GM23338 (cell line): ENCODE results near the gene INTS6.

Experiments used
- CREB1 ChIP-seq: fragments of 250-450 bp; sonication (Bioruptor Pico); IDR thresholded peaks from 2 replicates; pipeline ENCODE4 v1.5.0; 2020; ENCODE audit warnings: low read depth, mild to moderate bottlenecking, moderate library complexity
- EZH2 ChIP-seq: fragments of 200-600 bp; sonication (generic); IDR thresholded peaks from one replicate; pipeline ENCODE4 v1.8.0; 2017; ENCODE audit warnings: antibody characterized with exemption, mild to moderate bottlenecking, low read depth; ENCODE audit not compliant: unreplicated experiment
- EZH2phosphoT487 ChIP-seq: fragments of 200-600 bp; sonication (generic); IDR thresholded peaks from one replicate; pipeline ENCODE4 v1.8.1; 2018; ENCODE audit warnings: antibody characterized with exemption; ENCODE audit not compliant: unreplicated experiment
- JUNB ChIP-seq: IDR thresholded peaks from one replicate; pipeline ENCODE4 v1.6.1; 2016; ENCODE audit warnings: antibody characterized with exemption; ENCODE audit not compliant: unreplicated experiment
- NANOG ChIP-seq: IDR thresholded peaks from 2 replicates; pipeline ENCODE4 v1.6.1; 2016; ENCODE audit warnings: antibody characterized with exemption, borderline replicate concordance
- POLR2AphosphoS5 ChIP-seq: IDR thresholded peaks from 2 replicates; pipeline ENCODE4 v1.6.1; 2016; ENCODE audit warnings: antibody characterized with exemption, low read depth
- ZNF331 ChIP-seq: fragments of 250-450 bp; sonication (Bioruptor Pico); IDR thresholded peaks from 2 replicates; pipeline ENCODE4 v1.5.0; 2020; ENCODE audit warnings: low read depth, mild to moderate bottlenecking, moderate library complexity
- TF ChIP-seq, protein P1 (sequence below), 2 experiments: fragments of 200-600 bp in 1 of 2; sonication (generic) in 1 of 2; conservative IDR thresholded peaks; 2 replicates each; pipeline versions ENCODE4 v1.5.1 to v1.6.1; 2016 to 2017; ENCODE audit warnings: antibody characterized with exemption in 2 of 2, low read depth in 2 of 2, mild to moderate bottlenecking in 2 of 2, moderate library complexity in 1 of 2
- TF ChIP-seq, protein P2 (sequence below): IDR thresholded peaks from one replicate; pipeline ENCODE4 v1.6.1; 2018; ENCODE audit warnings: antibody characterized with exemption; ENCODE audit not compliant: unreplicated experiment
- TF ChIP-seq, protein P3 (sequence below): IDR thresholded peaks from 2 replicates; pipeline ENCODE4 v1.6.1; 2016; ENCODE audit warnings: antibody characterized with exemption
- TF ChIP-seq, protein P4 (sequence below): fragments of 250-450 bp; sonication (Bioruptor Pico); IDR thresholded peaks from 2 replicates; pipeline ENCODE4 v1.5.0; 2020; ENCODE audit warnings: mild to moderate bottlenecking, moderate library complexity

DNA sequence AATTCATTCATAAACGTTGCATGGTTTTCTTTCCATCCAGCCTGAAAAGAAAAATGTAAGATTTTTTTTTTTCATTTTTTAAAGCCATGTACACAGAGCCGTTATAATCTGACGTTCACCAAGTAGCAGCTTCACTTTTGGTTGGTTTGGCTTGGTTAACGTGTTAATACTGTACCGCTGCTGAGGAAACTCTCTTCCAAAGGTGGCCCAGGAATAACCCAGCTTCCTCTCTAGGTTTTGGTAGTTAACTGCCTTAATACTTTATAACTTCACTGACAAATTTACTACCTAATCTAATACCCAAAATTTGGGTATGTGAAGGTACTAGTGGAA, 1.7 kb downstream of the INTS6 start:
- TF ChIP-seq, protein P1, sequence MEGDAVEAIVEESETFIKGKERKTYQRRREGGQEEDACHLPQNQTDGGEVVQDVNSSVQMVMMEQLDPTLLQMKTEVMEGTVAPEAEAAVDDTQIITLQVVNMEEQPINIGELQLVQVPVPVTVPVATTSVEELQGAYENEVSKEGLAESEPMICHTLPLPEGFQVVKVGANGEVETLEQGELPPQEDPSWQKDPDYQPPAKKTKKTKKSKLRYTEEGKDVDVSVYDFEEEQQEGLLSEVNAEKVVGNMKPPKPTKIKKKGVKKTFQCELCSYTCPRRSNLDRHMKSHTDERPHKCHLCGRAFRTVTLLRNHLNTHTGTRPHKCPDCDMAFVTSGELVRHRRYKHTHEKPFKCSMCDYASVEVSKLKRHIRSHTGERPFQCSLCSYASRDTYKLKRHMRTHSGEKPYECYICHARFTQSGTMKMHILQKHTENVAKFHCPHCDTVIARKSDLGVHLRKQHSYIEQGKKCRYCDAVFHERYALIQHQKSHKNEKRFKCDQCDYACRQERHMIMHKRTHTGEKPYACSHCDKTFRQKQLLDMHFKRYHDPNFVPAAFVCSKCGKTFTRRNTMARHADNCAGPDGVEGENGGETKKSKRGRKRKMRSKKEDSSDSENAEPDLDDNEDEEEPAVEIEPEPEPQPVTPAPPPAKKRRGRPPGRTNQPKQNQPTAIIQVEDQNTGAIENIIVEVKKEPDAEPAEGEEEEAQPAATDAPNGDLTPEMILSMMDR (conservative IDR thresholded peaks at IDR 0.05; ENCODE audit: low read depth in 2 of 2) = no peak
- TF ChIP-seq POLR2AphosphoS5 (no peak), EZH2phosphoT487 (no peak), CREB1 (CRISPR knock-in tag) (no peak), EZH2 (no peak), JUNB (no peak), NANOG (no peak), ZNF331 (CRISPR knock-in tag) (no peak)
- TF ChIP-seq, protein P2, sequence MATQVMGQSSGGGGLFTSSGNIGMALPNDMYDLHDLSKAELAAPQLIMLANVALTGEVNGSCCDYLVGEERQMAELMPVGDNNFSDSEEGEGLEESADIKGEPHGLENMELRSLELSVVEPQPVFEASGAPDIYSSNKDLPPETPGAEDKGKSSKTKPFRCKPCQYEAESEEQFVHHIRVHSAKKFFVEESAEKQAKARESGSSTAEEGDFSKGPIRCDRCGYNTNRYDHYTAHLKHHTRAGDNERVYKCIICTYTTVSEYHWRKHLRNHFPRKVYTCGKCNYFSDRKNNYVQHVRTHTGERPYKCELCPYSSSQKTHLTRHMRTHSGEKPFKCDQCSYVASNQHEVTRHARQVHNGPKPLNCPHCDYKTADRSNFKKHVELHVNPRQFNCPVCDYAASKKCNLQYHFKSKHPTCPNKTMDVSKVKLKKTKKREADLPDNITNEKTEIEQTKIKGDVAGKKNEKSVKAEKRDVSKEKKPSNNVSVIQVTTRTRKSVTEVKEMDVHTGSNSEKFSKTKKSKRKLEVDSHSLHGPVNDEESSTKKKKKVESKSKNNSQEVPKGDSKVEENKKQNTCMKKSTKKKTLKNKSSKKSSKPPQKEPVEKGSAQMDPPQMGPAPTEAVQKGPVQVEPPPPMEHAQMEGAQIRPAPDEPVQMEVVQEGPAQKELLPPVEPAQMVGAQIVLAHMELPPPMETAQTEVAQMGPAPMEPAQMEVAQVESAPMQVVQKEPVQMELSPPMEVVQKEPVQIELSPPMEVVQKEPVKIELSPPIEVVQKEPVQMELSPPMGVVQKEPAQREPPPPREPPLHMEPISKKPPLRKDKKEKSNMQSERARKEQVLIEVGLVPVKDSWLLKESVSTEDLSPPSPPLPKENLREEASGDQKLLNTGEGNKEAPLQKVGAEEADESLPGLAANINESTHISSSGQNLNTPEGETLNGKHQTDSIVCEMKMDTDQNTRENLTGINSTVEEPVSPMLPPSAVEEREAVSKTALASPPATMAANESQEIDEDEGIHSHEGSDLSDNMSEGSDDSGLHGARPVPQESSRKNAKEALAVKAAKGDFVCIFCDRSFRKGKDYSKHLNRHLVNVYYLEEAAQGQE = no peak
- TF ChIP-seq, protein P3, sequence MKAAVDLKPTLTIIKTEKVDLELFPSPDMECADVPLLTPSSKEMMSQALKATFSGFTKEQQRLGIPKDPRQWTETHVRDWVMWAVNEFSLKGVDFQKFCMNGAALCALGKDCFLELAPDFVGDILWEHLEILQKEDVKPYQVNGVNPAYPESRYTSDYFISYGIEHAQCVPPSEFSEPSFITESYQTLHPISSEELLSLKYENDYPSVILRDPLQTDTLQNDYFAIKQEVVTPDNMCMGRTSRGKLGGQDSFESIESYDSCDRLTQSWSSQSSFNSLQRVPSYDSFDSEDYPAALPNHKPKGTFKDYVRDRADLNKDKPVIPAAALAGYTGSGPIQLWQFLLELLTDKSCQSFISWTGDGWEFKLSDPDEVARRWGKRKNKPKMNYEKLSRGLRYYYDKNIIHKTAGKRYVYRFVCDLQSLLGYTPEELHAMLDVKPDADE = no peak
- TF ChIP-seq, protein P4, sequence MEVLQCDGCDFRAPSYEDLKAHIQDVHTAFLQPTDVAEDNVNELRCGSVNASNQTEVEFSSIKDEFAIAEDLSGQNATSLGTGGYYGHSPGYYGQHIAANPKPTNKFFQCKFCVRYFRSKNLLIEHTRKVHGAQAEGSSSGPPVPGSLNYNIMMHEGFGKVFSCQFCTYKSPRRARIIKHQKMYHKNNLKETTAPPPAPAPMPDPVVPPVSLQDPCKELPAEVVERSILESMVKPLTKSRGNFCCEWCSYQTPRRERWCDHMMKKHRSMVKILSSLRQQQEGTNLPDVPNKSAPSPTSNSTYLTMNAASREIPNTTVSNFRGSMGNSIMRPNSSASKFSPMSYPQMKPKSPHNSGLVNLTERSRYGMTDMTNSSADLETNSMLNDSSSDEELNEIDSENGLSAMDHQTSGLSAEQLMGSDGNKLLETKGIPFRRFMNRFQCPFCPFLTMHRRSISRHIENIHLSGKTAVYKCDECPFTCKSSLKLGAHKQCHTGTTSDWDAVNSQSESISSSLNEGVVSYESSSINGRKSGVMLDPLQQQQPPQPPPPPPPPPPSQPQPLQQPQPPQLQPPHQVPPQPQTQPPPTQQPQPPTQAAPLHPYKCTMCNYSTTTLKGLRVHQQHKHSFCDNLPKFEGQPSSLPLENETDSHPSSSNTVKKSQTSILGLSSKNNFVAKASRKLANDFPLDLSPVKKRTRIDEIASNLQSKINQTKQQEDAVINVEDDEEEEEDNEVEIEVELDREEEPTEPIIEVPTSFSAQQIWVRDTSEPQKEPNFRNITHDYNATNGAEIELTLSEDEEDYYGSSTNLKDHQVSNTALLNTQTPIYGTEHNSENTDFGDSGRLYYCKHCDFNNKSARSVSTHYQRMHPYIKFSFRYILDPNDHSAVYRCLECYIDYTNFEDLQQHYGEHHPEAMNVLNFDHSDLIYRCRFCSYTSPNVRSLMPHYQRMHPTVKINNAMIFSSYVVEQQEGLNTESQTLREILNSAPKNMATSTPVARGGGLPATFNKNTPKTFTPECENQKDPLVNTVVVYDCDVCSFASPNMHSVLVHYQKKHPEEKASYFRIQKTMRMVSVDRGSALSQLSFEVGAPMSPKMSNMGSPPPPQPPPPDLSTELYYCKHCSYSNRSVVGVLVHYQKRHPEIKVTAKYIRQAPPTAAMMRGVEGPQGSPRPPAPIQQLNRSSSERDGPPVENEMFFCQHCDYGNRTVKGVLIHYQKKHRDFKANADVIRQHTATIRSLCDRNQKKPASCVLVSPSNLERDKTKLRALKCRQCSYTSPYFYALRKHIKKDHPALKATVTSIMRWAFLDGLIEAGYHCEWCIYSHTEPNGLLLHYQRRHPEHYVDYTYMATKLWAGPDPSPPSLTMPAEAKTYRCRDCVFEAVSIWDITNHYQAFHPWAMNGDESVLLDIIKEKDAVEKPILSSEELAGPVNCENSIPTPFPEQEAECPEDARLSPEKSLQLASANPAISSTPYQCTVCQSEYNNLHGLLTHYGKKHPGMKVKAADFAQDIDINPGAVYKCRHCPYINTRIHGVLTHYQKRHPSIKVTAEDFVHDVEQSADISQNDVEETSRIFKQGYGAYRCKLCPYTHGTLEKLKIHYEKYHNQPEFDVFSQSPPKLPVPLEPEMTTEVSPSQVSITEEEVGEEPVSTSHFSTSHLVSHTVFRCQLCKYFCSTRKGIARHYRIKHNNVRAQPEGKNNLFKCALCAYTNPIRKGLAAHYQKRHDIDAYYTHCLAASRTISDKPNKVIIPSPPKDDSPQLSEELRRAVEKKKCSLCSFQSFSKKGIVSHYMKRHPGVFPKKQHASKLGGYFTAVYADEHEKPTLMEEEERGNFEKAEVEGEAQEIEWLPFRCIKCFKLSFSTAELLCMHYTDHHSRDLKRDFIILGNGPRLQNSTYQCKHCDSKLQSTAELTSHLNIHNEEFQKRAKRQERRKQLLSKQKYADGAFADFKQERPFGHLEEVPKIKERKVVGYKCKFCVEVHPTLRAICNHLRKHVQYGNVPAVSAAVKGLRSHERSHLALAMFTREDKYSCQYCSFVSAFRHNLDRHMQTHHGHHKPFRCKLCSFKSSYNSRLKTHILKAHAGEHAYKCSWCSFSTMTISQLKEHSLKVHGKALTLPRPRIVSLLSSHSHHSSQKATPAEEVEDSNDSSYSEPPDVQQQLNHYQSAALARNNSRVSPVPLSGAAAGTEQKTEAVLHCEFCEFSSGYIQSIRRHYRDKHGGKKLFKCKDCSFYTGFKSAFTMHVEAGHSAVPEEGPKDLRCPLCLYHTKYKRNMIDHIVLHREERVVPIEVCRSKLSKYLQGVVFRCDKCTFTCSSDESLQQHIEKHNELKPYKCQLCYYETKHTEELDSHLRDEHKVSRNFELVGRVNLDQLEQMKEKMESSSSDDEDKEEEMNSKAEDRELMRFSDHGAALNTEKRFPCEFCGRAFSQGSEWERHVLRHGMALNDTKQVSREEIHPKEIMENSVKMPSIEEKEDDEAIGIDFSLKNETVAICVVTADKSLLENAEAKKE (CRISPR knock-in tag) = no peak
